IPS-18a (cell line): Measurements from ENCODE around the gene JMJD4.

Experiments used
- H3K27ac ChIP-seq: one replicate; pipeline ENCODE4 v1.5.1; 2013; ENCODE audit warnings: low read length
- H3K27me3 ChIP-seq: one replicate; pipeline ENCODE4 v1.6.1; 2013; ENCODE audit warnings: mild to moderate bottlenecking, low read length; ENCODE audit not compliant: control insufficient read depth, insufficient read depth
- H3K36me3 ChIP-seq: one replicate; pipeline ENCODE4 v1.6.1; 2013; ENCODE audit warnings: low read depth, low read length; ENCODE audit not compliant: control insufficient read depth
- H3K4me1 ChIP-seq: one replicate; pipeline ENCODE4 v1.6.1; 2013; ENCODE audit warnings: low read depth, low read length; ENCODE audit not compliant: control insufficient read depth
- H3K4me3 ChIP-seq: one replicate; pipeline ENCODE4 v1.5.1; 2013; ENCODE audit warnings: low read length
- H3K9ac ChIP-seq: one replicate; pipeline ENCODE4 v1.6.1; 2013; ENCODE audit warnings: mild to moderate bottlenecking, low read length, moderate library complexity
- H3K9me3 ChIP-seq: one replicate; pipeline ENCODE4 v1.6.1; 2013; ENCODE audit warnings: low read depth, low read length; ENCODE audit not compliant: control insufficient read depth

JMJD4 gene

DNA sequence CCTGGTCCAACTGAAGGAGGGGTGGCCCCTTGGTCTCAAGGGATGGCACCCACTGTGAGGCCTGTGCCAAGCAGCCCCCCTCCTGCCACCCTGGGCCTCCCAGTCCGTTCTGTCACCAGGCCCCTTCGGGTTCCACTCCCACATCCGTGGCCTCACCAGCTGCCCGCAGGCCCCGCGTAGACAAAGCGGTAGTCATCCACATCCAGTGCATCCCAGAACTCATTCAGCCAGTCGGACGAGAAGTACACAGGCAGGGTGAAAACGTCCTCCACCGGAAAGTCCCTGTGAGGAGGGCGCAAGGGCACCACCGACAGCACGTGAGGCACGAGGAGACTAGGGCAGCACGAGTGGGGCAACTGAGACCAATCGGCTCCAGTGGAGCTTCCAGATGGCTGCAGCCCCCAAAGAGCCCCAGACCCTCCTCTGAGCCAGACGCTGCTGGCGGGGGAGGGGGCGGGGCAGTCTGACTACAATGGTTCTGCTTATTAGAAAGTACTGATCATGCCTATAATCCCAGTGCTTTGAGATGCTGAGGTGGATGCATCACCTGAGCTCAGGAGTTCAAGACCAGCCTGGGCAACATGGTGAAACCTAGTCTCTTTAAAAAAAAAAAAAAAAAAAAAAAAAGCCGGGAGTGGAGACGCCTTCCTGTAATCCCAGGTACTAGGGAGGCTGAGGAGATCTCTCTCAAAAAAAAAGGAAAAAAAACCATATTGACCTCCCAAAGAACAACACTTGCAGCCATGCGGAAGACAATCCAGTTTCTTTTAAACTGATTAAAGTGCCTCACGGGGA is 1.2 kb downstream of the JMJD4 start:
- Histone ChIP-seq H3K9ac (peak overlapping the region; percentile 75), H3K36me3 (peaks cover 16% of the 10 kb centered on the region), H3K4me1 (peaks cover 6% of the 10 kb centered on the region), H3K27me3 (no peaks in the 10 kb centered on the region), H3K27ac (no peak overlapping the region), H3K4me3 (peak overlapping the region; percentile 89), H3K9me3 (no peaks in the 10 kb centered on the region)

- peaks cover 16% of the 10 kb centered on the region for H3K36me3 ChIP-seq
- H3K27ac ChIP-seq: no peak overlapping the region
- no peaks in the 10 kb centered on the region for H3K27me3 ChIP-seq
- peaks cover 6% of the 10 kb centered on the region for H3K4me1 ChIP-seq
- H3K9me3 ChIP-seq: no peaks in the 10 kb centered on the region
- H3K4me3 ChIP-seq: no peak overlapping the region
- H3K9ac ChIP-seq: no peak overlapping the region
Measured at GRCh38 chr1:227733309-227733705, 1.8 kb downstream of the JMJD4 start.

DNA sequence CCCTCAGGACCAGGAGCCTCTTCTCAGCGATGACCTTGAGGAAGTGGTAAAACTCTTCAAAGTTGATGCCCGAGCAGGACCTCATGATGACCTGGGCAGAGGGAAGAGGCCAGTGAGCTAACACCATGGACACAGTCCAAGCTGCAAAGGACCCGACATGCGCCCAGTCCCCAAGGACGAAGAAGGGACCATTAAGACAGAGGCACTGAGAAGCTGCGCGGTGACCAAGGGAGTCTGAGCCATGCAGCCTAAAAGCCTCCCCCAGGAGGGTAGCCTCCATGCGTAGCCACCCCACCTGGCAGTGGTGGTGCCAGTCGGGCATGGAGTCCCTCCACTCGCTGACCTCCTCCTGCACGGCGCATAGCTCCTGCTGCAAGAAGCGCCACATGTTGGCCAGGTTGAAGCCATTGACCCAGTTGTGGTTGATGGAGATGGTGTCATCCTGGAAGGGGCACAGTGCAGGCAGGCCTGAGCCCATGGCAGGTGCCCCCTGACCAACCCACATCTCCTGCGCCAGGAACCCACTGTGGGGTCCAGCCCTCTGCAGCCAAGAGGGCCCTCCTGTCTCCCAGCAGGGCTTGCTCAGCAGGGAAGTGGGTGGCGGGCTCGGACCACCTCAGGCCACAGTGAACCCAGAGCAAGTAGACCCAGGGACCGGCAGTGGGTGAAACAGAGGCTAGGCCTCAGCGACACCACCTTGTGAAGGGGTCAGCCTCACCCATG is 2.4 kb downstream of the JMJD4 start:
- H3K4me1 ChIP-seq: peaks cover 6% of the 10 kb centered on the region
- peaks cover 16% of the 10 kb centered on the region for H3K36me3 ChIP-seq
- no peak overlapping the region for H3K27ac ChIP-seq
- no peak overlapping the region for H3K9ac ChIP-seq
- H3K9me3 ChIP-seq: no peaks in the 10 kb centered on the region
- H3K4me3 ChIP-seq: no peak overlapping the region
- no peaks in the 10 kb centered on the region for H3K27me3 ChIP-seq

GRCh38 chr1:227731696-227732585 is 3.2 kb downstream of the JMJD4 start:
- Histone ChIP-seq H3K4me1 (peaks cover 6% of the 10 kb centered on the region), H3K9ac (no peak overlapping the region), H3K27me3 (no peaks in the 10 kb centered on the region), H3K27ac (no peak overlapping the region), H3K36me3 (peaks cover 16% of the 10 kb centered on the region), H3K9me3 (no peaks in the 10 kb centered on the region), H3K4me3 (no peak overlapping the region)

DNA sequence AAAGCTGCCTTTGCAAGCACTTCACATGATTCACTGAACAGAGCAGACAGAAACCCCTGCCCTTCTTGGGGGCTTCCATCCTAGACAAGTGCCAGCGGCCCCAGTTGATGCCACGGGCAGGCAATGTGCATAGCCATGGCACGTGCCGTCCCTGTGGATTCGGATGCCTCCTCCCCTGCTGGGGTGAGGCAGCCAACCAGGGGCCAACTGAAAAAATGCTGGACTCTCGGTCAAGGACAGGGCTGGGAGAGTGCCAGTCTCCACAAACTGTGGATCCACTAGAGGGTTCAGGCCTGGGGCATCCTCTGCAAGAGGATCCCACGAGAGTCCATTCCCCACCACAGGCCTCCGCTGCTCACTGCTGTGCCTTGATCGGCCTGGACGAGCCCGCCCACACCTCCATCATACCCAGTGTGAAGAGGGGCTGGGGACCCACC is 3.8 kb downstream of the JMJD4 start:
- Histone ChIP-seq H3K27ac (no peak overlapping the region), H3K9me3 (no peaks in the 10 kb centered on the region), H3K4me1 (peaks cover 6% of the 10 kb centered on the region), H3K9ac (no peak overlapping the region), H3K27me3 (no peaks in the 10 kb centered on the region), H3K4me3 (no peak overlapping the region), H3K36me3 (peaks cover 16% of the 10 kb centered on the region)

- H3K9me3 ChIP-seq: no peaks in the 10 kb centered on the region
- peaks cover 16% of the 10 kb centered on the region for H3K36me3 ChIP-seq
- peaks cover 6% of the 10 kb centered on the region for H3K4me1 ChIP-seq
- H3K27me3 ChIP-seq: no peaks in the 10 kb centered on the region
- H3K4me3 ChIP-seq: no peak overlapping the region
- no peak overlapping the region for H3K9ac ChIP-seq
- no peak overlapping the region for H3K27ac ChIP-seq
Measured at GRCh38 chr1:227730630-227731151, 4.4 kb downstream of the JMJD4 start.

DNA sequence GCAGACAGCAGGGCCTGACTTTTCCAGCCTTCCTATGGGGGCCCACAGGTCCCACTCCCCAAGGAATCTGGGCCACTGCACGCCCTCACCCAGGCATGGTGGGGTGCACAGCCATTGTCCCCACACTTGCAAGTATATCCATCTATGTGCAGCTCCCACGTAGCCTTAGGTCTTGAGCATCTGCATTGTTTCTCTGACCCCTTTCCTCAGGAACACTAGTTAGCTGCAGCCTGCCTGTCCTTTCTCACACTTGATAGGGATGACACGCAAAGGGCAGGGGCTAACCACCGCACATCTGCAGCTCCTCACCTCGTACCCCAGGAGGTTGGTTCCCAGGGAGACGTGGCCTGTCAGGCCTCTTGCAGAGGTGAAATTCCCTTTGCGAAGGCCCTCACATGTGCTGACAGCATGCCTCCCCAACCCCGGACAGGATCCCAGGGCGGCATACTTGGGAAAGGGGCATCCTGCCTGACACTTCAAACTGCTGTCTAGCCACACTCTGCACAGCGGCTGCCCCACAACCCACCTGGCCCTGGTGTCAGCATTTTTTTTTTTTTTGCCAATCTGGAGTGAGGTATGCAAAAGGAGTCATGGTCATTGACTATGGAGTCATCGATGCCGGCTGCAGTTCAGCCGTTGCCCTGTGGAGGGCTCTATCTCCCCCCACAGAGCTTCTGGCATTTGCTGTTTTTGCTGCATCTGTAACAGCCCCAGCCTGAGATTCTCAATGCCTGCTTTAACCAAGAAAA is 5.0 kb downstream of the JMJD4 start:
- Histone ChIP-seq H3K4me1 (peaks cover 6% of the 10 kb centered on the region), H3K9me3 (no peaks in the 10 kb centered on the region), H3K4me3 (peak overlapping the region; percentile 11), H3K27me3 (no peaks in the 10 kb centered on the region), H3K9ac (no peak overlapping the region), H3K27ac (no peak overlapping the region), H3K36me3 (peaks cover 16% of the 10 kb centered on the region)

- H3K9me3 ChIP-seq: no peaks in the 10 kb centered on the region
- no peaks in the 10 kb centered on the region for H3K27me3 ChIP-seq
- peaks cover 6% of the 10 kb centered on the region for H3K4me1 ChIP-seq
- peak overlapping the region; percentile 68 for H3K4me3 ChIP-seq
- peaks cover 16% of the 10 kb centered on the region for H3K36me3 ChIP-seq
- peak overlapping the region; percentile 55 for H3K9ac ChIP-seq
- no peak overlapping the region for H3K27ac ChIP-seq
Measured at GRCh38 chr1:227729144-227729880, 5.8 kb downstream of the JMJD4 start.

GRCh38 chr1:227728892-227729143 is 6.3 kb downstream of the JMJD4 start:
- Histone ChIP-seq H3K27me3 (no peaks in the 10 kb centered on the region), H3K9ac (peak overlapping the region; percentile 55), H3K9me3 (no peaks in the 10 kb centered on the region), H3K36me3 (peaks cover 16% of the 10 kb centered on the region), H3K27ac (no peak overlapping the region), H3K4me3 (peak overlapping the region; percentile 68), H3K4me1 (peaks cover 6% of the 10 kb centered on the region)

- no peaks in the 10 kb centered on the region for H3K9me3 ChIP-seq
- H3K27ac ChIP-seq: no peak overlapping the region
- peak overlapping the region; percentile 55 for H3K9ac ChIP-seq
- H3K4me1 ChIP-seq: peaks cover 6% of the 10 kb centered on the region
- H3K36me3 ChIP-seq: peaks cover 16% of the 10 kb centered on the region
- no peaks in the 10 kb centered on the region for H3K27me3 ChIP-seq
- peak overlapping the region; percentile 68 for H3K4me3 ChIP-seq
Measured at GRCh38 chr1:227728059-227728891, 6.8 kb downstream of the JMJD4 start.
